Fibroblast of villous mesenchyme (primary cell): ENCODE measurements around the gene NBPF3. TPM values are rescaled to one million over a fixed set of nuclear protein-coding genes. Genes with fewer than 3 reads are reported as not detected.

ENCODE experiments used
- DNase-seq: peaks from one replicate; pipeline ENCODE4 v3.0.0-alpha.2; 2010; ENCODE audit warnings: low read depth
- H3K4me3 ChIP-seq: 2 replicates; pipeline ENCODE4 v1.5.1; 2011; ENCODE audit warnings: low read depth, mild to moderate bottlenecking, low read length
- total RNA-seq: library from RNA; depleted of rRNA; stranded (reverse); fragments of >200 nt; gene quantifications from 2 replicates; pipeline ENCODE4 v1.2.3, GENCODE V29; 2012
- TF ChIP-seq, protein P1 (sequence below): IDR thresholded peaks from 2 replicates; pipeline ENCODE4 v1.5.1; 2012; ENCODE audit warnings: low read depth, mild to moderate bottlenecking, low read length; ENCODE audit not compliant: insufficient read depth

Gene NBPF3
- total RNA-seq, 1 donor, result 36.7 TPM

DNA sequence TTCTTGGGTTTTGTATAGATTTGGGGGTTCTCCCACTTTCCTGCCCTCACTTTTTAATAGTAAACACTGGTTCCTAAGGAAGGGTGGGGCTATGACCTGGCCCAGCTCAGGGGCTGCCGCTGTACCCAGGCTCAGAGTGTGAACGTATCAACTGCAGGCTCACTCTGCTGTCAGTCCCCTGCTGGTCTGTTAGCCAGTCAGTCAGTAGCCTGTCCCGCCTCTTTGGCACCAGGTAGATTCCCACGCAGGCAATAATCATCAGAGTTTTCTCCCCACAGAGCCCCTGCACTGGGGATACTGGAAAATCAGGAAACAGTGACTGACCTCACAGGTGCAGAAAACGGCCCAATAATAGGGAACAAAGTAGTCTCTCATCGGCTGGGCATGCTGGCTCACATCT is 54.3 kb downstream of the NBPF3 start:
- no peak overlapping the region for H3K4me3 ChIP-seq
- DNase-seq, result no peak
- TF ChIP-seq, protein P1, sequence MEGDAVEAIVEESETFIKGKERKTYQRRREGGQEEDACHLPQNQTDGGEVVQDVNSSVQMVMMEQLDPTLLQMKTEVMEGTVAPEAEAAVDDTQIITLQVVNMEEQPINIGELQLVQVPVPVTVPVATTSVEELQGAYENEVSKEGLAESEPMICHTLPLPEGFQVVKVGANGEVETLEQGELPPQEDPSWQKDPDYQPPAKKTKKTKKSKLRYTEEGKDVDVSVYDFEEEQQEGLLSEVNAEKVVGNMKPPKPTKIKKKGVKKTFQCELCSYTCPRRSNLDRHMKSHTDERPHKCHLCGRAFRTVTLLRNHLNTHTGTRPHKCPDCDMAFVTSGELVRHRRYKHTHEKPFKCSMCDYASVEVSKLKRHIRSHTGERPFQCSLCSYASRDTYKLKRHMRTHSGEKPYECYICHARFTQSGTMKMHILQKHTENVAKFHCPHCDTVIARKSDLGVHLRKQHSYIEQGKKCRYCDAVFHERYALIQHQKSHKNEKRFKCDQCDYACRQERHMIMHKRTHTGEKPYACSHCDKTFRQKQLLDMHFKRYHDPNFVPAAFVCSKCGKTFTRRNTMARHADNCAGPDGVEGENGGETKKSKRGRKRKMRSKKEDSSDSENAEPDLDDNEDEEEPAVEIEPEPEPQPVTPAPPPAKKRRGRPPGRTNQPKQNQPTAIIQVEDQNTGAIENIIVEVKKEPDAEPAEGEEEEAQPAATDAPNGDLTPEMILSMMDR, result no peak

DNA sequence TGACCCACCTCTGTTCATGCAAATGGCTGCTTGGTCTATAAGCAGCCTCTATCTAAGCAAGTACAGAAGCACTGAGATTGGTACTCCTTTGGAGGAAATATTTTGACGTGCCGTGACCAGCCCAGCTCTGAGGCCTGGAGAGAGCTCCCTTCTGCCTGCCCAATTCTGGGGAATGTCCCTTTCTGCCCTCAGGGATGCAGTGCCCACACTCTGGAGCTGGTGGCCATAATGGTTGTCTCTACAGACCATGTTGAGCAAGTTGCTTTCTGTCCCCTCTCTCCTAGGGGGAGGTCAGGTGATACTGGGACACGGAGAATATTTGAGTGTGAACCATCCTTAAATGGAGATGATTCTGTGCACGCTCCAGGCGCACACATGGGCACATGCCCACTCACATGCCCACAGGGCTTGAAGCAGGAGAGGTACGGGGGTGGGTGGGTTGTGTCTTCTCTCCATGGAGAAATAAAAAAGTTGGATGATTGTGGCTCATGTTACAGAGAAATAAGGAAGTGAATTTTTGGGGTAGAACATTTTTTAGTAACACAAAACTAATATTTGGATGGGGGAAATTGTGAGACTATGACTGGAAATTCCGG is 55.4 kb downstream of the NBPF3 start:
- TF ChIP-seq, protein P1, result no peak
- no peak for DNase-seq
- no peak overlapping the region for H3K4me3 ChIP-seq

DNA sequence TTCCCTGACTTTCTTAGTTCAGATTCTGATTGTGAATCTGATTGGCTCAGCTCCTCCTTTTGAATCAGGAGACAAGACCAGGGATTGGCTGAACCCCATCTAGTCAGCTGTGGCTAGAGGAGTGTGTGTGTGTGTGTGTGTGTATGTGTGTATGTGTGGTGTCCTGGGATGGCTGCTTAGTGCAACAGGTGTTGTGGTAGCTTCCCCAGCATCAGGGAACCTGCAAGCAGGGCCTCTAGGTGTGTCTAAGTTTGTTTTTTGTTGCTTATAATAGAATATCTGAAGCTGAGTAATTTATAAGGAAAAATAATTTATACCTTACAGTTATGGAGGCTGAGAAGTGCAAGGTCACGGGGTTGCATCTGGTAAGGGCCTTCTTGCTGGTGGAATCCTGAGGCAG is 56.1 kb downstream of the NBPF3 start:
- no peak overlapping the region for H3K4me3 ChIP-seq
- DNase-seq, result no peak
- TF ChIP-seq, protein P1, result no peak

DNA sequence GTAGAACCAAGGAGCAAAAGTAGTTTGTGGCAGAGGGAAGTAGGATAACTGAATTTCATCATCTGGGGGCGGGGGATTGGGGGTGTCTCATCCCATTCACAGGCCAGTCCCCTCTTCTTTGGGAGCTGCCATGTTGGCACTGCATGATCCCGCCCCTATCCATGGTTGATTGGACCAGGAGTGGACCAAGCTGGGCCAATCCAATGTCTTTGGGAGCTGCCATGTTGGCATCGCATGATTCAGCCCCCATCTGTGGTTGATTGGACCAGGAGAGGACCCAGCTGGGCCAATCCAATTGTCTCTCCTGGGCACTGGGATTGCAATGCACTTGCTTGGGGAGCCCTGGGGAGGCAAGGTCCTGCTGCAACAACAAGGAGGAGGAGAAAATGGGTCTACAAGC is 56.9 kb downstream of the NBPF3 start:
- TF ChIP-seq, protein P1, result no peak
- no peak for DNase-seq
- H3K4me3 ChIP-seq, result no peak overlapping the region

DNA sequence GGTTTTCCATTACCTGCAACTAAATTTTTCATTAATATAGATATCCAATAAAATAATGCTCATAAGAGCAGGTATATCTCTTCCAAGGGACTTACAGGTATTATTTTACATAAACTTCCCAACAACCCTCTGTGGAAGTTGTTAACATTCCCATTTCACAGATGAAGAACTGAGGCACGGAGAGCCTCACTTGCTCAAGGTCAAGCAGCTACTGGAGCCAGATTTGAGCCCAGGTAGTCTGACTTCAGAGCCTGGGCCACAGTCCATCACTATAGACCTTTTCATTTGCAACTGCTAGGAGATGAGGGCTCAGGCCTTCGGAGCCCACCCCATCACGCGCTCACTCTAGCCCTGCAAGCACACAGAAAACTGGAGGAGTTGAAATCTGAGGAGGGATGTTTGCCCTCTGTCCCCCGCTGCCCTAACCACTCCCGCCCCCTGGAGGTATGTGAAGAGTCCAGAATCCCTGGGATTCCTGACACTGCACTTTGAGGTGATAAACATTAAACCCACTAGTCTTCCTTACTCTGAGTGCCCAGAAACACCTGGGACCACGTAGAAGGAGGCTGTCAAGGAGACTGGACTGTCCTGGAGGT is 57.6 kb downstream of the NBPF3 start:
- H3K4me3 ChIP-seq, result no peak overlapping the region
- no peak for DNase-seq
- TF ChIP-seq, protein P1, result no peak

DNA sequence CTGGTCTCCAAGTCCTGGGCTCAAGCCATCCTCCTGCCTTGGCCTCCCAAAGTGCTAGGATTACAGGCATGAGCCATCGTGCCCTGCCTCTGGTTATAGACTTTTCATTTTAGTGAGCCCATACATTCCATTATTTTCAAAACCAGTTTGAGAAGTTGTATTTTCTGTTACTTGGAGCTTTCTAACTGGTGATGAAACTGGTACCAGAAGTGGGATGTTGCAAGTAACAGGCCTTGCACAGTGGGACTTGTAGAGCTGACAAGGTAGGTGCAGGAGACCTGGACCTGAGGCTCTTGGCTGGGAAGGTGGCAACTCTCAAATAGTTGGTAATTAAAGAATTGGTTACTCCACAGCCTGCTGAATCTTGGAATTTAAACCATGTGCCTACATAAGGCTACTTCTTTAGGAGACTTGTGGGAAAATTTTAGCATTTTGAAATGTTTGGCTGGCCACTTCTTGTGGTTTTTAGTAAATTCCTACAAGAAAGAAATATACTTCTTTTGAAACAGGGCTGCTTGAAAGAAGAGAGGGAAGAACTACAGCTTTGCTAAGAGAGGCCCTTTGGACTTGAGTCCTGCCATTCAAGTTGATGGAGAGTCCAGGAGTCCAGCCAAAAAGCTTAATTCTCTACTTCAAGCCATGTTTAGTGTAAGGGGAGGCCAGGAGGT is 59.5 kb downstream of the NBPF3 start:
- peak; percentile 26 for DNase-seq
- TF ChIP-seq, protein P1, result no peak
- H3K4me3 ChIP-seq, result no peak overlapping the region
